Superior temporal gyrus (tissue), 1 donor: ENCODE data around the gene IL22RA1.

Source experiments
- DNase-seq: peaks from one replicate; pipeline ENCODE4 v3.0.0-alpha.2; 2016; ENCODE audit errors: extremely low spot score

IL22RA1 gene

GRCh38 chr1:24165500-24165899, 22.6 kb upstream of the IL22RA1 start:
- no peak for DNase-seq

- DNase-seq, result no peak
These were observed 21.1 kb upstream of the IL22RA1 start for GRCh38 chr1:24164004-24164403.

- DNase-seq, result no peak
These were observed 19.3 kb upstream of the IL22RA1 start for GRCh38 chr1:24162201-24162600.

GRCh38 chr1:24161270-24161669, 18.3 kb upstream of the IL22RA1 start:
- DNase-seq, result no peak

GRCh38 chr1:24159366-24159765, 16.4 kb upstream of the IL22RA1 start:
- DNase-seq, result no peak

- no peak for DNase-seq
These were observed 15.1 kb upstream of the IL22RA1 start for GRCh38 chr1:24157918-24158481.

GRCh38 chr1:24156542-24157260, 13.8 kb upstream of the IL22RA1 start:
- no peak for DNase-seq

- DNase-seq, result no peak
These were observed 12.3 kb upstream of the IL22RA1 start for GRCh38 chr1:24155011-24155782.

GRCh38 chr1:24154215-24154614, 11.3 kb upstream of the IL22RA1 start:
- DNase-seq, result no peak

- DNase-seq, result no peak
These were observed 9.9 kb upstream of the IL22RA1 start for GRCh38 chr1:24152631-24153494.

GRCh38 chr1:24151175-24151533, 8.2 kb upstream of the IL22RA1 start:
- no peak for DNase-seq

GRCh38 chr1:24150234-24151174, 7.6 kb upstream of the IL22RA1 start:
- DNase-seq, result peak; percentile 71

- no peak for DNase-seq
These were observed 6.9 kb upstream of the IL22RA1 start for GRCh38 chr1:24149866-24150233.

- no peak for DNase-seq
These were observed 4.9 kb upstream of the IL22RA1 start for GRCh38 chr1:24147816-24148215.

- DNase-seq, result no peak
These were observed 4.3 kb upstream of the IL22RA1 start for GRCh38 chr1:24147194-24147593.

- no peak for DNase-seq
These were observed 1.5 kb downstream of the IL22RA1 start for GRCh38 chr1:24141311-24141997.

GRCh38 chr1:24140741-24141181, 2.2 kb downstream of the IL22RA1 start:
- DNase-seq, result no peak

- no peak for DNase-seq
These were observed 3.0 kb downstream of the IL22RA1 start for GRCh38 chr1:24139841-24140425.

- DNase-seq, result no peak
These were observed 3.8 kb downstream of the IL22RA1 start for GRCh38 chr1:24139222-24139489.
